ENCODE results near the gene TRIM28.
"Not testable (repeated sequence)": the region's sequence is repeated elsewhere in the genome, so short reads cannot be mapped to it uniquely, and the experiment has no call there.

The TRIM28 gene

GRCh38 chr19:58543826-58544590 is at the start of gene TRIM28:
TRIM28 (plus strand) TSS chr19:58544064; CDS start chr19:58544758, 694 bp downstream.
- Mint-ChIP-seq H3K4me1 (peaks cover 31 to 45% of the 10 kb centered on the region in 2 donors), H3K27ac (peak within 1 kb of the TSS; percentile 94), H3K27me3 (peaks cover 16 to 22% of the 10 kb centered on the region in 2 donors), H3K36me3 (peaks cover 35 to 36% of the 10 kb centered on the region in 2 donors), H3K9me3 (no peaks in the 10 kb centered on the region), H3K4me3 (peak within 1 kb of the TSS; percentile 91)
- ATAC-seq (replicated peaks) (peak; percentile 96 to 97), DNase-seq (peak; percentile 100)

DNA sequence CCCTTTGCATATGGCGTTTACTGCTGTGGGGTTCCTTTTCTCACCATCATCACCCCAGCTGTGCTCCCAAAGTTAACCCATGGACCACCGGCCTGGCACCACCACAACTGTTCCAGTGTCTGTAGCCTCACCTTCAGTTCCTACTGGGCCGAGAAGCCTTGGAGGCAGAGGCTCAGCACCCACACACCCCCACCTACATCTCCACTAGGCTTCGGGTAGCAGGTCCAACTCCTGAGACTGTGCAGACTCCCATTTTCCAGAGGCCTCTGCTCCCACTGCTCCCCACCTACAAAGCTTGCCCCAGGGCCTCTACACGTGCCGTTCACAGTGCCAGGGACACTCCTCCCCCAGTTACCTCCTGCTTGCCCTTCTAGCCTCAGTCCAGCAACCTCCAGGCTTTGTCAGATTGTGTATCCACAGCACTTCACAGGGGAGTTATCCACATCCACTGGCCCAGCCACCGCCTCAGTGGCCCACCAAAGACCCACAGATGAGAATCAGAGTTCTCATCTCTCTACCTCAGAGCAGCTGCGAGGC is 46.2 kb upstream of the TRIM28 start:
- peak overlapping the region; percentile 42 for H3K27ac Mint-ChIP-seq

DNA sequence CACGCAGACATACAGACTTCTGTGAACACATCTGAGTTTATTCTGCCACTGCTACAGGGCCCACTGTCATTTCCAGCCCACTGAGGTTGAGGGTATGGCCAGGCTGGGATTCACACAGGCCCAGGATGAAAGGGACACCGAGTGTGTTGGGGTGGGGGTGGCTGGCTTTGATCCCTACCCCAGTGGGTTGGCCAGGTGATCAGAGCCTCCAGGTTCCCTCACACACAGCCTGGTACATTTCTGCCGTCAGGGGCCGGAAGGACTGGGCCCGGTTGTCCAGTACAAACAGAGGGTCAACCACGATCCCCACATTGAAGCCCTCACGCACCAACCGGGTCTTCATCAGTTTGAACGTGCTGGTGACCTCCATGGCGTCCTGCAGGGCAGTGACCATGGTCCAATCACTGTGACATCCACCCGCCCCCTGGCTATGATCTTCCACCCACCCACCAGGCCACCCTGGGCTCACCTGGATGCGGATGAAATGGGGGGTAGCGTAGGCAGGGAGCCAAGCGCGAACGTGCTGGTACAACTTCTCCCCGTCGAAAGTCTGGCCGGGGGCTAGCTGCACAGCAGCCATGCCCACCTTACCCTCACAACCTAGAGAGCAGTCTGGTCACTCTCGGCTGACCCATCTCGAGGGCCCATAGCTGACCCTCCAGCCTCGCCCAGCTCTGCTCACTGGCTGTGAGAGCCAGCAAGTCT is 45.4 kb upstream of the TRIM28 start:
- ATAC-seq (replicated peaks) (no peak), DNase-seq (no peak)
- Mint-ChIP-seq H3K9me3 (peaks cover 11 to 15% of the 10 kb centered on the region in 2 donors), H3K4me1 (peaks cover 20 to 25% of the 10 kb centered on the region in 2 donors), H3K27ac (peak overlapping the region; percentile 90), H3K27me3 (no peaks in the 10 kb centered on the region), H3K36me3 (peaks cover 6 to 21% of the 10 kb centered on the region in 2 donors), H3K4me3 (peak overlapping the region; percentile 85 to 87)

More for the DNA sequence above, 46.2 kb upstream of the TRIM28 start:
- DNase-seq (no peak), ATAC-seq (replicated peaks) (no peak)
- H3K9me3 Mint-ChIP-seq = peaks cover 11 to 15% of the 10 kb centered on the region in 2 donors
- H3K27me3 Mint-ChIP-seq = no peaks in the 10 kb centered on the region
- peak overlapping the region in 1 of 2 donors; percentile 85 for H3K4me3 Mint-ChIP-seq
- H3K36me3 Mint-ChIP-seq = peaks cover 6 to 21% of the 10 kb centered on the region in 2 donors
- H3K4me1 Mint-ChIP-seq = peaks cover 20 to 25% of the 10 kb centered on the region in 2 donors

- ATAC-seq (replicated peaks) = peak; percentile 99
- peak; percentile 99 for DNase-seq
Measured at GRCh38 chr19:58499021-58499927, 44.6 kb upstream of the TRIM28 start.

GRCh38 chr19:58500242-58500641 is 43.6 kb upstream of the TRIM28 start:
- Mint-ChIP-seq H3K4me3 (peak overlapping the region; percentile 85 to 87), H3K4me1 (peaks cover 18 to 25% of the 10 kb centered on the region in 2 donors), H3K9me3 (peaks cover 11 to 15% of the 10 kb centered on the region in 2 donors), H3K36me3 (peaks cover 3 to 17% of the 10 kb centered on the region in 2 donors), H3K27ac (no peak overlapping the region), H3K27me3 (no peaks in the 10 kb centered on the region)
- ATAC-seq (replicated peaks) = no peak
- DNase-seq = no peak

More at GRCh38 chr19:58499021-58499927, 44.6 kb upstream of the TRIM28 start:
- H3K27ac Mint-ChIP-seq = peak overlapping the region; percentile 90
- peaks cover 11 to 15% of the 10 kb centered on the region in 2 donors for H3K9me3 Mint-ChIP-seq
- peaks cover 6 to 21% of the 10 kb centered on the region in 2 donors for H3K36me3 Mint-ChIP-seq
- no peaks in the 10 kb centered on the region for H3K27me3 Mint-ChIP-seq
- peak overlapping the region; percentile 85 to 87 for H3K4me3 Mint-ChIP-seq
- H3K4me1 Mint-ChIP-seq = peaks cover 20 to 25% of the 10 kb centered on the region in 2 donors

- not testable (repeated sequence) for H3K9me3 Mint-ChIP-seq; H3K4me3 Mint-ChIP-seq; H3K36me3 Mint-ChIP-seq; ATAC-seq (replicated peaks); H3K27ac Mint-ChIP-seq; DNase-seq; H3K4me1 Mint-ChIP-seq; H3K27me3 Mint-ChIP-seq
Measured at GRCh38 chr19:58507602-58508223, 36.2 kb upstream of the TRIM28 start.

GRCh38 chr19:58509731-58510083 is 34.2 kb upstream of the TRIM28 start:
- ATAC-seq (replicated peaks) (no peak), DNase-seq (no peak)
- Mint-ChIP-seq H3K27ac (peak overlapping the region; percentile 79), H3K27me3 (no peaks in the 10 kb centered on the region), H3K4me1 (peaks cover 6 to 20% of the 10 kb centered on the region in 2 donors), H3K9me3 (peaks cover 4 to 9% of the 10 kb centered on the region in 2 donors), H3K36me3 (peaks cover 7 to 12% of the 10 kb centered on the region in 2 donors), H3K4me3 (no peak overlapping the region)

DNA sequence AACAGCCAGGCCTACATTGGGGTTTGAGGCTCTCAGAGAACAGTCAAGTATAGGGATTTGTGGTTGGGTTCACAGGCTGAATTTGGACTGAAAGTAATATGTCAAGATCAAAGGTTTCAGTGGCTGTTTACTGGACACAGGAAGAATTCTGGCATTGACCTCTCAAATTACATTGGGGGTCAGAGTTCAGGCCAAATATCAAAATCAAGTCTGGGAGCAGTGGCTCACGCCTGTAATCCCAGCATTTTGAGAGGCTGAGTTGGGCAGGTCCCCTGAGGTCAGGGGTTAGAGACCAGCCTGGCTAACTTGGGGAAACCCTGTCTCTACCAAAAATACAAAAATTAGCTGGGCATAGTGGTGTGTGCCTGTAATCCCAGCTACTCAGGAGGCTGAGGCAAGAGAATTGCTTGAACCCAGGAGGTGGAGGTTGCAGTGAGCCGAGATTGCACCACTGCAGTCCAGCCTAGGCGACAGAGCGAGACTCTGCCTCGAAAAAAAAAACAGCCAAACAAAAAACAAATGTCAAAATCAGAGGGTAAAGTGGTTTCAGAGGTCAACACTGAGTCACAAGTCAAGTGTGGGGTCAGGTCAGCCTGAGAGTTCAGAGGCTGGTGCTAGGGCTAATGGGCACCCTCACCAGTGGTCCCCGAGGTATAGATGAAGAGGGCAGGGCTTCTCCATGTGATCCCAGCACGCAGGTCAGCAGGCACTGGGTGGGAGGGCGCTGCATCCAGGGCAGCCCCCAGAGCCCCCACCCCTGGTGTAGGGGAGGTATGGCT is 33.6 kb upstream of the TRIM28 start:
- ATAC-seq (replicated peaks) (no peak), DNase-seq (no peak)
- peak overlapping the region in 1 of 2 donors; percentile 39 for H3K4me3 Mint-ChIP-seq
- H3K9me3 Mint-ChIP-seq = peaks cover 4 to 9% of the 10 kb centered on the region in 2 donors
- H3K27me3 Mint-ChIP-seq = no peaks in the 10 kb centered on the region
- H3K36me3 Mint-ChIP-seq = peaks cover 7 to 15% of the 10 kb centered on the region in 2 donors
- peaks cover 8 to 26% of the 10 kb centered on the region in 2 donors for H3K4me1 Mint-ChIP-seq
- peak overlapping the region; percentile 79 for H3K27ac Mint-ChIP-seq

DNA sequence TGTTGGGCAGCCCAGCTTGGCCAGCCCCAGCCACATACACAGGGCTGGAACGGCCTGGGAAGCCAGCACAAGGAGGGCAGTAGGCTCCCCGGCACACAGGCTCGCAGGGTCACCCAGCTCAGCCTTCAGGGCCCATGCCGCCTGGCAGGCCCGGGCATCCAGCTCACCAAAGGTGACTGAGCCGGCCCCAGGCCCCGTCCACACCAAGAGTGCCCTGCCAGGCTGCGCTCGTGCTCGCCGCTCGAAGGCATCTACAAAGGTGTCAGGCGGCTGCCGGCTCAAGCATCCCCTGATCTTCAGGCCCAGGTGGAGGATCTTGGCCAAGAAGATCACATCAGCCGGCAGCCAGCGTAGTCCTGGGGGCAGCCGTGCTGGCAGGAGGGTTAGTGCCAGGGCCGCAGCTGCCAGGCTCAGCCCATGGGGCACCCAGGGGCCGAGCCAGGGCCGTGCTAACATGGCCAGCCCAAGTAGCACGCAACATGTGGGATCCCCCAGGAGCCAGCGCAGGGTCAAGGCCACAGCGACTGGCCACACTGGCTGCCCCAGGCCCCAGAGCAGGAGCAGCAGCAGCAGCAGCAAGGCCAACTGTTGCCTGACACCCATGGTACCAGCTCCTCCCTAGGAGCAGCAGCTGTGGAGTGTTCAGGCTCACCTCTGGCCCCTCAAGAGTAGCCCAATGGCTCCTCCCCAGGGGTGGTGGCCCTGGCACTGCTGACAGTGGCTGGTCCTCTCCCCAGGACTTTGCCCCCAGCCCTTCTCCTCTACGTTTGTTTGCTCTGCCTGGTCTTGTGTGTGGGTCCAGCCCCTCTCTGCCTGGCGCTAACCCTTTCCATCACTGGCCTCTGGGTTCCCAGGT is 32.3 kb upstream of the TRIM28 start, which contains the start of gene SLC27A5:
SLC27A5 (minus strand) TSS at position 640 of the 856 bp plus-strand sequence; CDS start at position 603, 37 bp downstream.
- H3K9me3 Mint-ChIP-seq = peaks cover 4 to 9% of the 10 kb centered on the region in 2 donors
- ATAC-seq (replicated peaks) = no peak

GRCh38 chr19:58513213-58513693 is 30.6 kb upstream of the TRIM28 start:
- DNase-seq (no peak), ATAC-seq (replicated peaks) (no peak)
- Mint-ChIP-seq H3K4me1 (peaks cover 24 to 47% of the 10 kb centered on the region in 2 donors), H3K36me3 (peaks cover 13 to 30% of the 10 kb centered on the region in 2 donors), H3K9me3 (no peaks in the 10 kb centered on the region), H3K27ac (peak overlapping the region; percentile 84), H3K4me3 (peak overlapping the region; percentile 91 to 93), H3K27me3 (no peaks in the 10 kb centered on the region)

More for the DNA sequence above, 32.3 kb upstream of the TRIM28 start, which contains the start of gene SLC27A5:
- Mint-ChIP-seq H3K27me3 (no peaks in the 10 kb centered on the region), H3K36me3 (peaks cover 13 to 25% of the 10 kb centered on the region in 2 donors), H3K4me1 (peaks cover 18 to 38% of the 10 kb centered on the region in 2 donors), H3K27ac (peak within 1 kb of the TSS; percentile 25), H3K4me3 (peak within 1 kb of the TSS in 1 of 2 donors; percentile 36)
- DNase-seq = no peak

GRCh38 chr19:58513694-58514563 is 29.9 kb upstream of the TRIM28 start:
- ATAC-seq (replicated peaks) (peak; percentile 91), DNase-seq (peak; percentile 93)
- Mint-ChIP-seq H3K36me3 (peaks cover 13 to 33% of the 10 kb centered on the region in 2 donors), H3K4me3 (peak overlapping the region; percentile 91 to 93), H3K4me1 (peaks cover 31 to 53% of the 10 kb centered on the region in 2 donors), H3K27me3 (no peaks in the 10 kb centered on the region), H3K9me3 (no peaks in the 10 kb centered on the region), H3K27ac (peak overlapping the region; percentile 96)
